IPS-15b (cell line): Measurements from ENCODE around the gene TTYH2.
"Not testable (repeated sequence)": the region's sequence is repeated elsewhere in the genome, so short reads cannot be mapped to it uniquely, and the experiment has no call there.

Experiments used
- H3K27me3 ChIP-seq: one replicate; pipeline ENCODE4 v1.6.1; 2013; ENCODE audit warnings: low read length; ENCODE audit not compliant: control insufficient read depth, insufficient read depth
- H3K36me3 ChIP-seq: one replicate; pipeline ENCODE4 v1.6.1; 2013; ENCODE audit warnings: low read length; ENCODE audit not compliant: control insufficient read depth, insufficient read depth
- H3K4me1 ChIP-seq: one replicate; pipeline ENCODE4 v1.6.1; 2013; ENCODE audit warnings: mild to moderate bottlenecking, low read length; ENCODE audit not compliant: control insufficient read depth, insufficient read depth
- H3K4me3 ChIP-seq: one replicate; pipeline ENCODE4 v1.5.1; 2013; ENCODE audit warnings: low read depth, low read length
- H3K9ac ChIP-seq: one replicate; pipeline ENCODE4 v1.6.1; 2013; ENCODE audit warnings: low read depth, mild to moderate bottlenecking, low read length
- H3K9me3 ChIP-seq: one replicate; pipeline ENCODE4 v1.6.1; 2013; ENCODE audit warnings: mild to moderate bottlenecking, low read length; ENCODE audit not compliant: control insufficient read depth, insufficient read depth

TTYH2 gene

DNA sequence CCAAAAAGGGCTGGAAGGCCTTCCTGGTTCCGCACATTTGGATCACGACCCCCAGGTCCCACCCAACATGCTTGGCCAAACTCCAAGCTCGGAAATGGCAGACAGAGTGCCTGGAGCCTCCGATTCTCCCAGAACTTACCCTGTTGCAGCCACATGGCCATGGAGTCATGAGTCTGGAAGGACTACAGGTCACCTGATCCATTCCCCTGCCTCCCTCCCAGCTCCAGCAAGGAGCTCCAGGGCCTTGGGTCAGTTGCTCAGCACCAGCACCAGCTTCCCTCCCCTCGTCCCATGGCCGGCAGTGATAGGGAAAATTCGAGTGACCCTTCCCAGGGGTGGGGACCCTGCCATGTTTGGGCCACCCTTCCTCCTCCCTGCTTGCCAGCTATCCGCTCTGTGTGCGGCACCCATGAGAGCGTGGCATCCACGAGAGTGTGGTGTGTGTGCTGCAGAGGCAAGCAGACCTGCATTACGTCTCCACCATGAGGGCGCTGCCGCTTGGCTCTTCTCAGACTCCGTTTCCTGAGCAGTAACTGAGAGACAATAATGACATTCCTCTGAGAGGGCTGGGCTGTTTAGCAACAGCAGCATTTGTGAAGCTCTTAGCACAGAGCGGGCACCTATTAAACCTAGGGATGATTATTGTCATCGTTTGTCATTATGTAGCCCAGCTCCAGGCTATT is 31.2 kb upstream of the TTYH2 start:
- Histone ChIP-seq H3K4me3 (no peak overlapping the region), H3K9ac (no peak overlapping the region), H3K9me3 (no peaks in the 10 kb centered on the region), H3K4me1 (no peaks in the 10 kb centered on the region), H3K27me3 (no peaks in the 10 kb centered on the region), H3K36me3 (no peaks in the 10 kb centered on the region)

DNA sequence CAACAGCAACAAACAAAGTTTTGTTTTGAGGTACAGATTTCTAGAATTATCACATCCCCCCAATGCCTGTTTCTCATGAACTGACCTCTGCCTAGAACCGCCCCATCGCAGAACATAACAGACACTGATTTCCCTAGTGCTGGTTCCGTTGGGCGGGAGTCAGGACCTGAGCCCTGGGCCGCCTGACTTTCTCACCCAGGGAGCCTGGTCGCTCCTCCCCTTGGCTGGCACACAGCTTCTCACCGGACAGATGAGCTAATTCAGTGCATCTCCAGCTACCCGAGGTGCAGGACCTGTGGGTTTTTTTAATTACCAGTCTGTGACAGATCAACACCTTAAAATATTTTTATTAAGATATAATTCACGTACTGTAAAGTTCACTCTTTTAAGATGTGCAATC is 30.0 kb upstream of the TTYH2 start:
- Histone ChIP-seq H3K4me1 (no peaks in the 10 kb centered on the region), H3K27me3 (no peaks in the 10 kb centered on the region), H3K9me3 (no peaks in the 10 kb centered on the region), H3K4me3 (no peak overlapping the region), H3K36me3 (no peaks in the 10 kb centered on the region), H3K9ac (no peak overlapping the region)

- H3K4me3 ChIP-seq: no peak overlapping the region
- H3K27me3 ChIP-seq: no peaks in the 10 kb centered on the region
These were observed 27.7 kb upstream of the TTYH2 start for GRCh38 chr17:74185571-74186185.

GRCh38 chr17:74186498-74186897 is 26.9 kb upstream of the TTYH2 start:
- Histone ChIP-seq H3K27me3 (no peaks in the 10 kb centered on the region), H3K9ac (no peak overlapping the region), H3K4me3 (no peak overlapping the region), H3K36me3 (no peaks in the 10 kb centered on the region), H3K4me1 (no peaks in the 10 kb centered on the region), H3K9me3 (no peaks in the 10 kb centered on the region)

More at GRCh38 chr17:74185571-74186185, 27.7 kb upstream of the TTYH2 start:
- Histone ChIP-seq H3K4me1 (no peaks in the 10 kb centered on the region), H3K9ac (no peak overlapping the region), H3K36me3 (no peaks in the 10 kb centered on the region), H3K9me3 (no peaks in the 10 kb centered on the region)

DNA sequence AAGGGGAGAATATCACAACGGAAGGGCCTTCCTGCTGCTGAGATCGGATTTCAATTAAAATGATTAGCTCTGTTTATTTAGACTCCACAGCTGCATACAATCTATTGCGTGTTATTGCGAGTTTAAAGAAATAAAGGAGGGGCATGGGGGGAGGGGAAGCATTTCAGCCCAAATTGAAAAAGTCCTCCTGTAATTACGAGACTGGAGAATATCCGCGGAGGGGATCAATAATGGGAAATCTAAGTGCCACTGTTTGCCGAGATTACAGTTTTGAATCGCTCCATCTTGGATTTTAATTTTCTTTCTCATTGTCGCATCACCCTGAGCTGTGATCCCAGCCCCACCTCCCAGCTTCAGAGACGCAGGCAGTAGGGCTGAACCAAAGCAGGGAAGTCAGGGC is 25.6 kb upstream of the TTYH2 start:
- Histone ChIP-seq H3K9ac (no peak overlapping the region), H3K27me3 (no peaks in the 10 kb centered on the region), H3K9me3 (no peaks in the 10 kb centered on the region), H3K4me1 (no peaks in the 10 kb centered on the region), H3K36me3 (no peaks in the 10 kb centered on the region), H3K4me3 (no peak overlapping the region)

DNA sequence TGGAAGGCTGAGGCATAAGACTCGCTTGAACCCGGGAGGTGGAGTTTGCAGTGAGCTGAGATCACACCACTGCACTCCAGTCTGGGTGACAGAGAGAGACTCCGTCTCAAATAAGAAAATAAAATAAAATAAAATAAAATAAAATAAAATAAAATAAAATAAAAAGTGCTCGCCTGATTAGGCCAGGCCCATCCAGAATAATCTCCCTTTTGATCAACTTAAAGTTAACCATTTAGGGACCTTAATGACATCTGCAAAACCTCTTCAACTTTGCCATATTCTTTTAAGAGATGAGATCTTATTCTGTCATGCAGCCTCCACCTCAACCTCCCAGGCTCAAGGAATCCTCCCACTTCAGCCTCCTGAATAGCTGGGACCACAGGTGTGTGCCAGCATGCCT is 24.7 kb upstream of the TTYH2 start:
- H3K27me3 ChIP-seq, H3K4me3 ChIP-seq, H3K9ac ChIP-seq, H3K9me3 ChIP-seq, H3K4me1 ChIP-seq, H3K36me3 ChIP-seq: not testable (repeated sequence)

- H3K9ac ChIP-seq: no peak overlapping the region
- no peaks in the 10 kb centered on the region for H3K4me1 ChIP-seq
- H3K4me3 ChIP-seq: no peak overlapping the region
- H3K27me3 ChIP-seq: peaks cover 1% of the 10 kb centered on the region
- no peaks in the 10 kb centered on the region for H3K9me3 ChIP-seq
- no peaks in the 10 kb centered on the region for H3K36me3 ChIP-seq
These were observed 23.2 kb upstream of the TTYH2 start for GRCh38 chr17:74190154-74190553.

DNA sequence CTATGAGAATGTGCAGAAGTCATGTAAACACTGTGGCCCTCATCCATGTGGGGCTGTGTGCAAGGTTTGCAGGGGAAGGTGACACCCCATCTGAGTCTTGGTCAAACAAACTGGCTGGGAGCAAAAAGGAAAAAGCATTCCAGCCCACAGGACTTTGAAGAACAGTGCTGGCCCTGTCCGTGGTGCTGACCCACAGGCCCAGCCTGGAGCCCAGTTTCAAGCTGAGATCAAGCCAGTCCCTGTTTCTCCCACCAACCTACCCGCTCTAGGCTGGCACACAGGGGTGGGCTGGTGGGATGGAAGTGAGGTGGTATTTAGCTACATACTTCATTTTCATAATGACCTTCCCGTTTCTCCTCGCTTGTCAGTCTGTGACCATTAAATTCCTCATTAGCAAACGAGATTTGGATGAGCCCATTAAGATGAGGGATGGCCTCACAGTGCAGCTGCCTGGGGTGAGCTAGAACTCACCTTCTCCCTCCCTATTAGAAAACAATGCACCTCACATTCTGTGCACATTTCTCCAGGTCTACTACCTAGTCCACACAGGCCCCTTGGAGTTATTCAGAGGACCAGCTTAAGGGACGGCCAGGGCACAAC is 22.5 kb upstream of the TTYH2 start:
- H3K27me3 ChIP-seq: peaks cover 2% of the 10 kb centered on the region
- H3K9me3 ChIP-seq: no peaks in the 10 kb centered on the region
- no peak overlapping the region for H3K9ac ChIP-seq
- H3K36me3 ChIP-seq: no peaks in the 10 kb centered on the region
- no peak overlapping the region for H3K4me3 ChIP-seq
- H3K4me1 ChIP-seq: no peaks in the 10 kb centered on the region

GRCh38 chr17:74192950-74193781 is 20.2 kb upstream of the TTYH2 start:
- H3K36me3 ChIP-seq: no peaks in the 10 kb centered on the region
- no peak overlapping the region for H3K9ac ChIP-seq
- H3K4me3 ChIP-seq: no peak overlapping the region
- no peaks in the 10 kb centered on the region for H3K9me3 ChIP-seq
- no peaks in the 10 kb centered on the region for H3K4me1 ChIP-seq
- peaks cover 2% of the 10 kb centered on the region for H3K27me3 ChIP-seq

DNA sequence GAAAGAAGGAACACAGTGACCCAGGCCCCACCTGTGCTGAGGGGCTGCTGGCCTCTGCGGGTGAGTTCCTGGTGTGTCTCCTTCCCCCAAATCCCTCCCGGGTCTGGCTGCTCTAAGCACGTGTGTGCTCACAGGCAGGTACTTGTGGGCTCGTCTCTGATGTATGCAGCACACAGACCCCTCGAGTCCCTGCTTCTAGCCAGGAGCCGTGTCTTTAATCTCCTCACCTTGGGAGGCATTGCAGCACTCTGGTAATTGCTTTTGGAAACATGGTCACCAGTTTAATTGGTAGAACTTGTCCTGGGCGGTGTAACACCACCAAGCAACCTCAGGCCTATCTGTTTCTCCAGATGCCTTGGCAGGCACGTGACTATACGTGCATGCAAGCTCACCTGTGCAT is 18.7 kb upstream of the TTYH2 start:
- Histone ChIP-seq H3K36me3 (no peaks in the 10 kb centered on the region), H3K9me3 (no peaks in the 10 kb centered on the region), H3K27me3 (peaks cover 2% of the 10 kb centered on the region), H3K4me1 (no peaks in the 10 kb centered on the region), H3K4me3 (no peak overlapping the region), H3K9ac (no peak overlapping the region)

DNA sequence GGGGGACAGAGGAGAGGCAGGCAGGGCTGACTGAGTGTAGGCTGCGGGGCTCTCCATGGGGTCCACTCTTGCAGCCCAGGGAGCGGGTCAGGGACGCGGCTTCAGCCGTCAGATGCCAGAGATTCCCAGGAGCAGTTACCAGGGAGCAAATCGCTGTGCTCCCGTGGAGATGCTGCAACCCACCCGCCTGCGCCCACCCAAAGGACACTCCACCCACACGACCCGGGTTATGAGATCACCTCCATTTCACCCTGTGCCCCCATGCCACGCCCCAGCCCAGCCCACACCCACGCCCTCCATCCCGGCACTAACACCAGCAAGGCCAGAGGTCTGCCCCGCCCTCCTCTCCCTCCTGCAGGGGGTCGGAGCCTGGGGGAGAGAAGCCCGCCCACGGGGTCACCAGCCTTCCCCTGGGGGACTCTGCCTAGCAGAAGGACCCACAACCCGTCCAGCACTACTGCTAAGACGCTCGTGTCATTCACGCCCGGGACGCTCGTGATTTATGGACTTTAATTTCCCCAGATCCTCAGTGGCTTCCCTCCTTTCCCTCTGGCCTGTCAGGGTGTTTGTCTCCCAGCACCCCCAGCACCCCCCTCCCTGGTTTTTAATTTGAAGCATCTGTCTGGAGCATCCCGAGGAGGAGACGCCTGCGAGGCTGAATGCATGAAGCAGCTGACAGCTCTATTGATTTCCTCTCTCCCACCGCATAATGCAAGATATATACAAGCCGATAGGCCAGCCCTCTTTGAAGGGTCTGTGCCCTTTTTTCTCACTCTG is 16.6 kb upstream of the TTYH2 start:
- H3K9me3 ChIP-seq: no peaks in the 10 kb centered on the region
- no peak overlapping the region for H3K4me3 ChIP-seq
- peak overlapping the region; percentile 54 for H3K9ac ChIP-seq
- peaks cover 2% of the 10 kb centered on the region for H3K4me1 ChIP-seq
- H3K27me3 ChIP-seq: peaks cover 16% of the 10 kb centered on the region
- no peaks in the 10 kb centered on the region for H3K36me3 ChIP-seq
